Stimulated activated naive CD8-positive, alpha-beta T cell treated with anti-CD3 and anti-CD28 coated beads, Interleukin-15, Interleukin-2, amounts not matched to agents 100 ng/mL and 50 ng/mL, for 24 hours (primary cell): ENCODE measurements around the gene UNC13A.

Source experiments
- H3K27ac Mint-ChIP-seq: one replicate; pipeline ENCODE4 v1.8.0; 2021; ENCODE audit warnings: mild to moderate bottlenecking, mixed read lengths
- H3K27me3 Mint-ChIP-seq: one replicate; pipeline ENCODE4 v1.8.0; 2021; ENCODE audit warnings: mixed read lengths
- H3K36me3 Mint-ChIP-seq: one replicate; pipeline ENCODE4 v1.8.0; 2021; ENCODE audit warnings: low read depth, mixed read lengths
- H3K4me1 Mint-ChIP-seq: one replicate; pipeline ENCODE4 v1.8.0; 2021; ENCODE audit warnings: low read depth, mixed read lengths
- H3K4me3 Mint-ChIP-seq: one replicate; pipeline ENCODE4 v1.8.0; 2021; ENCODE audit warnings: mild to moderate bottlenecking, mixed read lengths
- H3K9me3 Mint-ChIP-seq: one replicate; pipeline ENCODE4 v1.8.0; 2021; ENCODE audit warnings: mixed read lengths

UNC13A gene

DNA sequence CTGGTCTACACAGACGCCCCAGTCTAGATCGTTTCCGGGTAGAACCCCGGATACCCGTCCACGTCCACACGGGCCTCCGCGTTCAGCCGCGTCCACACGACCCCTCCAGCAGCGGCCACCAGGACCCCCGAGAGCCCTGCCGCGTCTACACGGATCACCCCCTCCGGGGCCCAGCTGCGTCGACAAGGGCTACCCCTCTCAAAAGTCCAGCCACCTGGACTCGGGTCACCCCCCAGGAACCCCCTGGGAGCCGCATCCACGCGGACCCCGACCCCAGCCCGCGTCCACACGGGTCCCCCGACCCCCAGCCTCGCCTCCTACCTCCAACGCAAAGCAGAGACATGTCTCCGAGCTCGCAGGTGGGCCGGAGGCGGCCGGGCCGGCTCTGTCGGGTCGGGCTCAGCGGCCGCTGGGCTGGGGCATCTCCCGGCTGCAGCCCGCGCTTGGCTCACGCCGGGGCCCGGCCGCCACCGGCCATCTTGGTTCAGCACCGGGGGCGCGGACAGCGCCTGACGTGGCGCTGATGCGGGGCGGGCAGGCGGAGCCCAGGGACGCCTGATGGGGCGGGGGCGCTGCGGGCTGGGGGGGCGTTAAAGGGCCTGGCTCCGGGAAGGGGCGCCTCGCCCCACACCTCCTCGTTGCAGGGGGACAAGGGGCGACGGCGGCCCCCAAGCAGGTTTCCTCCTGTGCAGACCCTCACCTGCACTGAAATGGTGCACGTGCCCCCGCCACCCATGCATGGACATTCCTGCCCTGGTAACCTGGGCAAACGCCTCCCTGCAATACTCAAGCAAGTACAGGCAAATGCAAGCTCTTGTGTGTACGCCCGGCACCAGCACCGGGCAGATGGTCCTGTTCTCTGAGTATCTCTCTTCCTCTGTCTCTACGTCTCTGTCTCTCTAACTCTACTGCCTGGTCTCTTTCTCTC is at the start of gene UNC13A:
TSS of gene UNC13A (minus strand) at position 498 of the 928 bp plus-strand sequence. CDS start at position 343, 155 bp downstream.
- H3K4me3 Mint-ChIP-seq: peak within 1 kb of the TSS; percentile 31
- H3K9me3 Mint-ChIP-seq: no peaks in the 10 kb centered on the region
- H3K27ac Mint-ChIP-seq: no peak within 1 kb of the TSS
- peaks cover 8% of the 10 kb centered on the region for H3K4me1 Mint-ChIP-seq
- peaks cover 58% of the 10 kb centered on the region for H3K27me3 Mint-ChIP-seq
- H3K36me3 Mint-ChIP-seq: no peaks in the 10 kb centered on the region

DNA sequence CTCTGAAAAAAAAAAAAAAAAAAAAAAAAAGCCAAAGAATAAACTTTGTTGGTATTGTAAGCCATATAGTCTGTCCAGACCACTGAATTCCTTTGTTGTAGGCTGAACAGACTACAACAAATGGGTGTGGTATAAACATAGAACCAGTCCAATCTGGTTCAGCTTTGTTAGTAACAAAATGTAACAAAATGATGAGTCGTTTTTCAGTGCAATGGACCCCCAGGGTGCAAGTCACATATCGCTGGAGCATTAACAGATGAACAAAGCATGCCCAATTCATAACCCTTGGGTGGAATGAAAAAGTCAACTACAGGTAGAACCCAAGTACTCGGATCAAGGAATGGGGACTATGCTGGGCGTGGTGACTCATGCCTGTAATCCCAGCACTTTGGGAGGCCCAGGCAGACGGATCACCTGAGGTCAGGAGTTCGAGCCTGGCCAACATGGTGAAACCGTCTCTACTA is 49.6 kb upstream of the UNC13A start:
- H3K4me3 Mint-ChIP-seq: no peak overlapping the region
- H3K4me1 Mint-ChIP-seq: peaks cover 13% of the 10 kb centered on the region
- H3K27ac Mint-ChIP-seq: no peak overlapping the region
- no peaks in the 10 kb centered on the region for H3K27me3 Mint-ChIP-seq
- peaks cover 30% of the 10 kb centered on the region for H3K36me3 Mint-ChIP-seq
- no peaks in the 10 kb centered on the region for H3K9me3 Mint-ChIP-seq

GRCh38 chr19:17735410-17735809 is 47.3 kb upstream of the UNC13A start:
- H3K4me1 Mint-ChIP-seq: peaks cover 24% of the 10 kb centered on the region
- H3K4me3 Mint-ChIP-seq: no peak overlapping the region
- peaks cover 46% of the 10 kb centered on the region for H3K36me3 Mint-ChIP-seq
- H3K27me3 Mint-ChIP-seq: no peaks in the 10 kb centered on the region
- H3K27ac Mint-ChIP-seq: no peak overlapping the region
- H3K9me3 Mint-ChIP-seq: no peaks in the 10 kb centered on the region

DNA sequence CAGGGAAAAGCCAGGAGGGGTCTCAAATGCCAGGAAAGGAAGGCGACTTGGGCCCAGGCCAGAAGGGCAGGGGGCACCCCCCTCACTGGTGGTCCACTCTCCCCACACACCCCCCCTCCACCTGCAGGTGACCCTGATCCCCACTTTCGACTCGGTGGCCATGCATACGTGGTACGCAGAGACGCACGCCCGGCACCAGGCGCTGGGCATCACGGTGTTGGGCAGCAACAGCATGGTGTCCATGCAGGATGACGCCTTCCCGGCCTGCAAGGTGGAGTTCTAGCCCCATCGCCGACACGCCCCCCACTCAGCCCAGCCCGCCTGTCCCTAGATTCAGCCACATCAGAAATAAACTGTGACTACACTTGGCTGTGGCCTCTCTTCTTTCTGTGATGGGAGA is 46.0 kb upstream of the UNC13A start:
- H3K9me3 Mint-ChIP-seq: no peaks in the 10 kb centered on the region
- peaks cover 20% of the 10 kb centered on the region for H3K4me1 Mint-ChIP-seq

GRCh38 chr19:17733127-17733526 is 45.0 kb upstream of the UNC13A start:
- no peak overlapping the region for H3K27ac Mint-ChIP-seq
- H3K27me3 Mint-ChIP-seq: no peaks in the 10 kb centered on the region
- H3K9me3 Mint-ChIP-seq: no peaks in the 10 kb centered on the region
- H3K4me3 Mint-ChIP-seq: no peak overlapping the region
- peaks cover 14% of the 10 kb centered on the region for H3K4me1 Mint-ChIP-seq
- peaks cover 55% of the 10 kb centered on the region for H3K36me3 Mint-ChIP-seq

More for the DNA sequence above, 46.0 kb upstream of the UNC13A start:
- no peak overlapping the region for H3K4me3 Mint-ChIP-seq
- no peaks in the 10 kb centered on the region for H3K27me3 Mint-ChIP-seq
- peaks cover 55% of the 10 kb centered on the region for H3K36me3 Mint-ChIP-seq
- H3K27ac Mint-ChIP-seq: no peak overlapping the region

DNA sequence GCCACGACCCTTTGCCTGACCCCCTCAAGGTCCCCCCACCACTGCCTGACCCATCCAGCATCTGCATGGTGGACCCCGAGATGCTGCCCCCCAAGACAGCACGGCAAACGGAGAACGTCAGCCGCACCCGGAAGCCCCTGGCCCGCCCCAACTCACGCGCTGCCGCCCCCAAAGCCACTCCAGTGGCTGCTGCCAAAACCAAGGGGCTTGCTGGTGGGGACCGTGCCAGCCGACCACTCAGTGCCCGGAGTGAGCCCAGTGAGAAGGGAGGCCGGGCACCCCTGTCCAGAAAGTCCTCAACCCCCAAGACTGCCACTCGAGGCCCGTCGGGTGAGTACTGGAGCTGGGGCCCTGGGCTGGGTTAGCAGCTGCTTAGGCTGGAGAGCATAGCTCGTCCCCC is 39.7 kb upstream of the UNC13A start:
- Mint-ChIP-seq H3K9me3 (no peaks in the 10 kb centered on the region), H3K4me3 (no peak overlapping the region), H3K27me3 (no peaks in the 10 kb centered on the region), H3K27ac (no peak overlapping the region), H3K4me1 (peaks cover 14% of the 10 kb centered on the region), H3K36me3 (peaks cover 40% of the 10 kb centered on the region)

DNA sequence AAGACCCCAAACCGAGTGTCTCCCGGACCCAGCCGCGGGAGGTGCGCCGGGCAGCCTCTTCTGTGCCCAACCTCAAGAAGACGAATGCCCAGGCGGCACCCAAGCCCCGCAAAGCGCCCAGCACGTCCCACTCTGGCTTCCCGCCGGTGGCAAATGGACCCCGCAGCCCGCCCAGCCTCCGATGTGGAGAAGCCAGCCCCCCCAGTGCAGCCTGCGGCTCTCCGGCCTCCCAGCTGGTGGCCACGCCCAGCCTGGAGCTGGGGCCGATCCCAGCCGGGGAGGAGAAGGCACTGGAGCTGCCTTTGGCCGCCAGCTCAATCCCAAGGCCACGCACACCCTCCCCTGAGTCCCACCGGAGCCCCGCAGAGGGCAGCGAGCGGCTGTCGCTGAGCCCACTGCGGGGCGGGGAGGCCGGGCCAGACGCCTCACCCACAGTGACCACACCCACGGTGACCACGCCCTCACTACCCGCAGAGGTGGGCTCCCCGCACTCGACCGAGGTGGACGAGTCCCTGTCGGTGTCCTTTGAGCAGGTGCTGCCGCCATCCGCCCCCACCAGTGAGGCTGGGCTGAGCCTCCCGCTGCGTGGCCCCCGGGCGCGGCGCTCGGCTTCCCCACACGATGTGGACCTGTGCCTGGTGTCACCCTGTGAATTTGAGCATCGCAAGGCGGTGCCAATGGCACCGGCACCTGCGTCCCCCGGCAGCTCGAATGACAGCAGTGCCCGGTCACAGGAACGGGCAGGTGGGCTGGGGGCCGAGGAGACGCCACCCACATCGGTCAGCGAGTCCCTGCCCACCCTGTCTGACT is 39.0 kb upstream of the UNC13A start:
- H3K4me1 Mint-ChIP-seq: peaks cover 14% of the 10 kb centered on the region

DNA sequence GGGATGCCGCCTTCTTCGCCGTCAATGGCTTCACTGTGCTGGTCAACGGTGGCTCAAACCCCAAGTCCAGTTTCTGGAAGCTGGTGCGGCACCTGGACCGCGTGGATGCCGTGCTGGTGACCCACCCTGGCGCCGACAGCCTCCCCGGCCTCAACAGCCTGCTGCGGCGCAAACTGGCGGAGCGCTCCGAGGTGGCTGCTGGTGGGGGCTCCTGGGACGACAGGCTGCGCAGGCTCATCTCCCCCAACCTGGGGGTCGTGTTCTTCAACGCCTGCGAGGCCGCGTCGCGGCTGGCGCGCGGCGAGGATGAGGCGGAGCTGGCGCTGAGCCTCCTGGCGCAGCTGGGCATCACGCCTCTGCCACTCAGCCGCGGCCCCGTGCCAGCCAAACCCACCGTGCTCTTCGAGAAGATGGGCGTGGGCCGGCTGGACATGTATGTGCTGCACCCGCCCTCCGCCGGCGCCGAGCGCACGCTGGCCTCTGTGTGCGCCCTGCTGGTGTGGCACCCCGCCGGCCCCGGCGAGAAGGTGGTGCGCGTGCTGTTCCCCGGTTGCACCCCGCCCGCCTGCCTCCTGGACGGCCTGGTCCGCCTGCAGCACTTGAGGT is 38.1 kb upstream of the UNC13A start:
- H3K4me1 Mint-ChIP-seq: peaks cover 19% of the 10 kb centered on the region
- H3K4me3 Mint-ChIP-seq: no peak overlapping the region
- H3K36me3 Mint-ChIP-seq: peaks cover 28% of the 10 kb centered on the region
- no peak overlapping the region for H3K27ac Mint-ChIP-seq
- H3K27me3 Mint-ChIP-seq: no peaks in the 10 kb centered on the region
- H3K9me3 Mint-ChIP-seq: no peaks in the 10 kb centered on the region

More for the DNA sequence above, 39.0 kb upstream of the UNC13A start:
- H3K27ac Mint-ChIP-seq: no peak overlapping the region
- H3K27me3 Mint-ChIP-seq: no peaks in the 10 kb centered on the region
- H3K4me3 Mint-ChIP-seq: no peak overlapping the region
- no peaks in the 10 kb centered on the region for H3K9me3 Mint-ChIP-seq
- peaks cover 36% of the 10 kb centered on the region for H3K36me3 Mint-ChIP-seq

GRCh38 chr19:17725422-17726078 is 37.4 kb upstream of the UNC13A start:
- Mint-ChIP-seq H3K27ac (no peak overlapping the region), H3K9me3 (no peaks in the 10 kb centered on the region), H3K4me1 (peaks cover 19% of the 10 kb centered on the region), H3K4me3 (no peak overlapping the region), H3K36me3 (peaks cover 21% of the 10 kb centered on the region), H3K27me3 (no peaks in the 10 kb centered on the region)

GRCh38 chr19:17724655-17725054 is 36.5 kb upstream of the UNC13A start:
- Mint-ChIP-seq H3K36me3 (peaks cover 16% of the 10 kb centered on the region), H3K4me1 (peaks cover 23% of the 10 kb centered on the region), H3K4me3 (no peak overlapping the region), H3K27me3 (no peaks in the 10 kb centered on the region), H3K9me3 (no peaks in the 10 kb centered on the region), H3K27ac (peak overlapping the region; percentile 1)

- no peaks in the 10 kb centered on the region for H3K9me3 Mint-ChIP-seq
- peaks cover 30% of the 10 kb centered on the region for H3K4me1 Mint-ChIP-seq
- H3K27me3 Mint-ChIP-seq: no peaks in the 10 kb centered on the region
- no peak overlapping the region for H3K4me3 Mint-ChIP-seq
- peaks cover 13% of the 10 kb centered on the region for H3K36me3 Mint-ChIP-seq
- no peak overlapping the region for H3K27ac Mint-ChIP-seq
Observed at GRCh38 chr19:17722655-17723240, 34.6 kb upstream of the UNC13A start.

GRCh38 chr19:17721821-17722220 is 33.7 kb upstream of the UNC13A start:
- Mint-ChIP-seq H3K4me3 (peak overlapping the region; percentile 88), H3K27me3 (no peaks in the 10 kb centered on the region), H3K4me1 (peaks cover 36% of the 10 kb centered on the region), H3K27ac (peak overlapping the region; percentile 71), H3K9me3 (no peaks in the 10 kb centered on the region), H3K36me3 (peaks cover 13% of the 10 kb centered on the region)

- Mint-ChIP-seq H3K36me3 (peaks cover 13% of the 10 kb centered on the region), H3K27me3 (no peaks in the 10 kb centered on the region), H3K4me3 (peak overlapping the region; percentile 88), H3K27ac (peak overlapping the region; percentile 71), H3K9me3 (no peaks in the 10 kb centered on the region), H3K4me1 (peaks cover 36% of the 10 kb centered on the region)
Observed at GRCh38 chr19:17721111-17721628, 33.0 kb upstream of the UNC13A start.

- H3K4me1 Mint-ChIP-seq: peaks cover 36% of the 10 kb centered on the region
- H3K36me3 Mint-ChIP-seq: peaks cover 12% of the 10 kb centered on the region
- peak overlapping the region; percentile 88 for H3K4me3 Mint-ChIP-seq
- H3K27me3 Mint-ChIP-seq: no peaks in the 10 kb centered on the region
- H3K9me3 Mint-ChIP-seq: no peaks in the 10 kb centered on the region
- H3K27ac Mint-ChIP-seq: peak overlapping the region; percentile 85
Observed at GRCh38 chr19:17720440-17720839, 32.3 kb upstream of the UNC13A start.
